ENCODE results near the gene TAB2. TPM values are rescaled to one million over a fixed set of nuclear protein-coding genes. Genes with fewer than 3 reads are reported as not detected.

TAB2 gene
- total and polyA plus RNA-seq, 2 of the 8 experiments (the other 6 are each of a cell fraction or from before 2014, with no cell fraction given) = 40.4 to 63.0 TPM

- TF ChIP-seq CHD7 (IDR thresholded peaks at IDR 0.05; ENCODE audit: insufficient replicate concordance, low read length) = no peak
- TF ChIP-seq POLR2AphosphoS5 (IDR thresholded peaks at IDR 0.05; ENCODE audit: low read depth, low read length) = no peak
- no peak for TF ChIP-seq ATF3 (IDR thresholded peaks at IDR 0.05; ENCODE audit: insufficient read depth, low read depth, low read length)
- no peak for TF ChIP-seq KDM1A (IDR thresholded peaks at IDR 0.05; ENCODE audit: borderline replicate concordance, low read length)
- no peak for TF ChIP-seq SAP30 (IDR thresholded peaks at IDR 0.05; ENCODE audit: insufficient read depth, insufficient replicate concordance, low read length)
- no peak for TF ChIP-seq RBBP5 (IDR thresholded peaks at IDR 0.05; ENCODE audit: borderline replicate concordance, low read depth, low read length)
- TF ChIP-seq BACH1 (IDR thresholded peaks at IDR 0.05; ENCODE audit: low read length) = no peak
- TF ChIP-seq SUZ12 (IDR thresholded peaks at IDR 0.05; ENCODE audit: low read length) = no peak
Observed at GRCh38 chr6:149327638-149328037, 10.1 kb downstream of the TAB2 start (continued).
